A673 (cell line): Measurements from ENCODE around the gene ARSD.

Source experiments
- EZH2 ChIP-seq: fragments of 200-600 bp; sonication (generic); IDR thresholded peaks from 2 replicates; pipeline ENCODE4 v1.6.1; 2017; ENCODE audit warnings: borderline replicate concordance, low read depth, mild to moderate bottlenecking, mixed read lengths, antibody characterized with exemption, low read length; ENCODE audit not compliant: poor library complexity, severe bottlenecking
- TF ChIP-seq, protein P1 (sequence below): fragments of 300-800, 200-600 bp; sonication (generic); conservative IDR thresholded peaks from 2 replicates; pipeline ENCODE4 v1.5.1; 2017; ENCODE audit warnings: low read depth, mild to moderate bottlenecking, antibody characterized with exemption, low read length, moderate library complexity, mixed read lengths

GRCh38 chrX:2917767-2918166, 11.4 kb downstream of the ARSD start:
- TF ChIP-seq, protein P1, sequence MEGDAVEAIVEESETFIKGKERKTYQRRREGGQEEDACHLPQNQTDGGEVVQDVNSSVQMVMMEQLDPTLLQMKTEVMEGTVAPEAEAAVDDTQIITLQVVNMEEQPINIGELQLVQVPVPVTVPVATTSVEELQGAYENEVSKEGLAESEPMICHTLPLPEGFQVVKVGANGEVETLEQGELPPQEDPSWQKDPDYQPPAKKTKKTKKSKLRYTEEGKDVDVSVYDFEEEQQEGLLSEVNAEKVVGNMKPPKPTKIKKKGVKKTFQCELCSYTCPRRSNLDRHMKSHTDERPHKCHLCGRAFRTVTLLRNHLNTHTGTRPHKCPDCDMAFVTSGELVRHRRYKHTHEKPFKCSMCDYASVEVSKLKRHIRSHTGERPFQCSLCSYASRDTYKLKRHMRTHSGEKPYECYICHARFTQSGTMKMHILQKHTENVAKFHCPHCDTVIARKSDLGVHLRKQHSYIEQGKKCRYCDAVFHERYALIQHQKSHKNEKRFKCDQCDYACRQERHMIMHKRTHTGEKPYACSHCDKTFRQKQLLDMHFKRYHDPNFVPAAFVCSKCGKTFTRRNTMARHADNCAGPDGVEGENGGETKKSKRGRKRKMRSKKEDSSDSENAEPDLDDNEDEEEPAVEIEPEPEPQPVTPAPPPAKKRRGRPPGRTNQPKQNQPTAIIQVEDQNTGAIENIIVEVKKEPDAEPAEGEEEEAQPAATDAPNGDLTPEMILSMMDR = no peak
- TF ChIP-seq EZH2 = no peak
